ENCODE measurements around the gene CENPU.

GRCh38 chr4:184664445-184665210 lies 69.3 kb downstream of the CENPU start:
- TF ChIP-seq CTCF (IDR thresholded peaks at IDR 0.05; ENCODE audit: insufficient read depth, low read length) (no peak), GABPA (IDR thresholded peaks at IDR 0.05; ENCODE audit: low read depth) (no peak), REST (IDR thresholded peaks at IDR 0.05; ENCODE audit: insufficient replicate concordance, low read depth) (no peak)
